Activated naive CD8-positive, alpha-beta T cell treated with anti-CD3 and anti-CD28 coated beads for 36 hours (primary cell): ENCODE data around the gene PGBD4. TPM values are rescaled to one million over a fixed set of nuclear protein-coding genes. Genes with fewer than 3 reads are reported as not detected.

Experiments
- DNase-seq: peaks from one replicate; pipeline ENCODE4 v3.0.0; 2021
- H3K27ac Mint-ChIP-seq: one replicate; pipeline ENCODE4 v1.8.0; 2022; ENCODE audit warnings: mild to moderate bottlenecking, moderate library complexity, mixed read lengths
- H3K27me3 Mint-ChIP-seq: one replicate; pipeline ENCODE4 v1.8.0; 2022; ENCODE audit warnings: mild to moderate bottlenecking, mixed read lengths
- H3K36me3 Mint-ChIP-seq: one replicate; pipeline ENCODE4 v1.8.0; 2021; ENCODE audit warnings: mild to moderate bottlenecking, mixed read lengths
- H3K4me1 Mint-ChIP-seq: one replicate; pipeline ENCODE4 v1.8.0; 2021; ENCODE audit warnings: mixed read lengths
- H3K4me3 Mint-ChIP-seq: one replicate; pipeline ENCODE4 v1.8.0; 2022; ENCODE audit warnings: mild to moderate bottlenecking, moderate library complexity, mixed read lengths
- H3K9me3 Mint-ChIP-seq: one replicate; pipeline ENCODE4 v1.8.0; 2022; ENCODE audit warnings: mixed read lengths
- total RNA-seq, 2 experiments: library from RNA; stranded (reverse); gene quantifications; one replicate each; pipeline ENCODE4 v1.2.3, GENCODE V29; 2021

PGBD4 gene
- 1 to 10 TPM; 2.7 to 2.8 TPM for total RNA-seq

DNA sequence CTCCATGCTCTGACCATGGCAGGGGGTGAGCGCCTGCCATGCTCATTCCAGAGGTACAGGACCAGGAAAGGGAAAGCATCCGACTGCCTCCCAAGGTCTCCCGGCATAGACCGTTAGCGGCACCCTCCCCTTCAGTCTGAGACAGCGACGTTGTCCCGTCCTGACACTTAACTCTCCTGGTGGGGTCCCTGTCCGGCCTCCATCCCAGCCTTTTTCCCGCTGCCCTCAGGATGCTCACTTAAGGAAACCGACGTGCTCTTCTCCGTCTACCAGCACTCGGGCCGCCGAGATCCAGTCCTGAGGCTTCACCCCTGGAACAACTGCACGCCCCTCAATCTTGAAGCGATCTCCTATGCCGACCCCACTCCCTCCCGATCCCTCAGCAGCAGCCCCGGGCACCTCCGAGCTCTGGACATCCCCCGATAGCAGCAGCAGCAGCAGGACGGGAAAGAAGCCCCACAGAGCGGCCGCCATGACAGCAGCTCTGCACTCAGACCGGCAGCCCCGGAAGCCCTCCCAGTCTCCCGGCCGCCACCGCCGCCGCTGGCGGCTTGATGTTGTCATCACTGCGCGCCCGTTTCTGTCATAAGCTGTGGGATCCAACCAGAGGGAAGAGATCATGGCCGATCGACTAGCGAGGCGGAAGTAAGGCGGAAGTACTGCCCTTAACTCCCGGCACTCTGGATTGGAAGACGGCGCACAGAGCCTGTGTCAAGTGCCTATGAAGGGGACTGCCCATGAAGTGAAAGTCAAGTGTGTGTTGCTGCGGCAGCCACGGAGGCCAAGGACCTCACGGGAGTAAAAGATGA, at the start of gene PGBD4, which contains the start of gene EMC7:
PGBD4 (plus strand) TSS at position 718 of the 809 bp plus-strand sequence. CDS start 449 bp downstream, outside the sequence.
EMC7 (minus strand) TSS at position 497 of the 809 bp plus-strand sequence; CDS start at position 474, 23 bp downstream.
- H3K4me3 Mint-ChIP-seq = peak within 1 kb of the TSS; percentile 100
- H3K9me3 Mint-ChIP-seq = peaks cover 16% of the 10 kb centered on the region
- peak within 1 kb of the TSS; percentile 99 for H3K27ac Mint-ChIP-seq
- peaks cover 43% of the 10 kb centered on the region for H3K36me3 Mint-ChIP-seq
- DNase-seq = peak; percentile 98
- peaks cover 27% of the 10 kb centered on the region for H3K4me1 Mint-ChIP-seq
- H3K27me3 Mint-ChIP-seq = no peaks in the 10 kb centered on the region

DNA sequence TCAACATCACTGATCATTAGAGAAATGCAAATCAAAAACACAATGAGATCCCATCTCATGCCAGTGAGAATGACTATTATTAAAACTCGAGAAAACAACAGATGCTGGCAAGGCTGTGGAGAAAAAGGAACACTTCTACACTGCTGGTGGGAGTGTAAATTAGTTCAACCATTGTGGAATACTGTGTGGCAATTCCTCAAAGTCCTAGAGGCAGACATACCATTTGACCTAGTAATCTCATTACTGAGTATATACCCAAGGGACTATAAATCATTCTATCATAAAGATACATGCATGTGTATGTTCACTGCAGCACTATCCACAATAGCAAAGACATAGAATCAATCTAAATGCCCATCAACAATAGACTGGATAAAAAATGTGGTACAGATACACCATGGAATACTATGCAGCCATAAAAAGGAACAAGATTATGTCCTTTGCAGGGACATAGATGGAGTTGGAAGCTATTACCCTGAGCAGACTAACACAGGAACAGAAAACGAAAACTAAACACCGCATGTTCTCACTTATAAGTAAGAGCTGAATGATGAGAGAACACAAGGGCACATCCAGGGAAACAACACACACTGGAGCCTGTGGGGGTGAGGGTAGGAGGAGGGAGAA, 47.7 kb upstream of the PGBD4 start:
- Mint-ChIP-seq H3K4me1 (no peaks in the 10 kb centered on the region), H3K36me3 (peaks cover 21% of the 10 kb centered on the region), H3K9me3 (peaks cover 20% of the 10 kb centered on the region), H3K27ac (no peak overlapping the region), H3K27me3 (no peaks in the 10 kb centered on the region), H3K4me3 (no peak overlapping the region)
- no peak for DNase-seq

DNA sequence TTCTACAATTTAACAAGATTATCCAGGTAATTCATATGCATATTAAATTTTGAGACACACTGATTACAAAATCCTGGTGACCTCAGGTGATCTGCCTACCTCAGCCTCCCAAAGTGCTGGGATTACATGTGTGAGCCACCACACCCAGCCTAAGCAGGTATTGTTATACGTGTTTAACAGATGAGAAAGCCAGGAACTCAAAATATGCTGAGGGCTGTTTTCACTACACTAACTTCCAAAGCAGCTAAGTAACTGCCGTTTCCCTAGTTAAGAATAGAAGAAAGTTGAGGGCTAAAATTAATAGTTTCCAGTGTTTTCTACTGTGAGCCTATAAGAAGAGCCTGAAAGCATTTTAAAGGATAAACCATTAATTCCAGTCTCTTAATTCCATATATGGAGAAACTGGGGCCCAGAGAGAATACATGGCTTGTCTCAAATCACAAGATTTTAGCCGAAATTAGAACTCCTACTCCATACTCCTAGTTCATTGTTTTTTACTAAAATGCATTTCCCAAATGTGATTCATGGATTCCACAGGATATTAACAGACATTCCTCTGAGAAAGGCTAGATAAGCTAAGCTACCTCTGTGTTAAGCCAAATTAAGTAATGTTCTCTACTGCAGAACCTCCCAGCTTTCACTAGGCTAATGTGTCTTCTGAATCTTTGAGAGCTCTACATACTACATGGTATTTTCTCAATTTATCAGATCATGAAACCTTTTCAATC, 45.9 kb upstream of the PGBD4 start:
- H3K9me3 Mint-ChIP-seq = peaks cover 7% of the 10 kb centered on the region
- peaks cover 7% of the 10 kb centered on the region for H3K36me3 Mint-ChIP-seq
- H3K27me3 Mint-ChIP-seq = no peaks in the 10 kb centered on the region
- no peak overlapping the region for H3K4me3 Mint-ChIP-seq
- no peaks in the 10 kb centered on the region for H3K4me1 Mint-ChIP-seq
- H3K27ac Mint-ChIP-seq = no peak overlapping the region
- no peak for DNase-seq

DNA sequence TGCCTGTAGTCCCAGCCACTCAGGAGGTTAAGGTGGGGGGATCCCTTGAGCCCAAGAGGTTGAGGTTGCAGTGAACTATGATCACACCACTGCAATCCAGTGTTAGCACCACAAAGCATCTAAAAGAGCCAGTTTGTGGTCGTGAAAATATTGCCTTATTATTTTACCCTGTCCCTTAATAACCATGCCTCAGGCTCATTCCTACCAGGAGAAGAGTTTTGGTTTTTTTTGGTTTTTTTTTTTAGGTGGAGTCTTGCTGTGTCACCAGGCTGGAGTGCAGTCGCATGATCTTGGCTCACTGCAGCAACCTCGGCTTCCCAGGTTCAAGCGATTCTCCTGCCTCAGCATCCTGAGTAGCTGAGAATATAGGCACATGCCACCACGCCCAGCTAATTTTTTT, 45.0 kb upstream of the PGBD4 start:
- no peak overlapping the region for H3K27ac Mint-ChIP-seq
- no peak for DNase-seq
- no peaks in the 10 kb centered on the region for H3K36me3 Mint-ChIP-seq
- H3K27me3 Mint-ChIP-seq = no peaks in the 10 kb centered on the region
- no peaks in the 10 kb centered on the region for H3K9me3 Mint-ChIP-seq
- no peak overlapping the region for H3K4me3 Mint-ChIP-seq
- H3K4me1 Mint-ChIP-seq = peaks cover 2% of the 10 kb centered on the region

DNA sequence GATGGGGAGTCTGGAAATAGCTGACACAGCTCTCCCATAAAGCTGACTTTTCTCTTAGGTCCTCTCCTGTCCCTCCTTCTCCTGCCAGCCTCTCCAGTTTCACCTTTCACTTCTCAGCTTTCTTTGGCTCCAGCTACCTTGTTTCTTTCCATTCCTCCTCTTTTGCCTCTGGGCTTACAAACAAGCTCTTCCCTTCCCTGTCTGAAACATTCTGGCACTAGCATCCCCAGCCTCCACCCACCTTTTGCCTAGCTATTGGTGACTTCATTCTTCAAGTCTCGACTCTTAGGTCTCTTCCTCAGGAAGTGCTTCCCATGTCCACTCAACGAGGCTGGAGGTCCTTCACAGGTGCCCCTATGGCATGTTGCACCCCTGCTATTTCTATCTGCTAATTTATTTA, 42.4 kb upstream of the PGBD4 start:
- no peak for DNase-seq
- no peak overlapping the region for H3K27ac Mint-ChIP-seq
- peaks cover 2% of the 10 kb centered on the region for H3K4me1 Mint-ChIP-seq
- H3K9me3 Mint-ChIP-seq = no peaks in the 10 kb centered on the region
- no peaks in the 10 kb centered on the region for H3K36me3 Mint-ChIP-seq
- no peak overlapping the region for H3K4me3 Mint-ChIP-seq
- no peaks in the 10 kb centered on the region for H3K27me3 Mint-ChIP-seq

DNA sequence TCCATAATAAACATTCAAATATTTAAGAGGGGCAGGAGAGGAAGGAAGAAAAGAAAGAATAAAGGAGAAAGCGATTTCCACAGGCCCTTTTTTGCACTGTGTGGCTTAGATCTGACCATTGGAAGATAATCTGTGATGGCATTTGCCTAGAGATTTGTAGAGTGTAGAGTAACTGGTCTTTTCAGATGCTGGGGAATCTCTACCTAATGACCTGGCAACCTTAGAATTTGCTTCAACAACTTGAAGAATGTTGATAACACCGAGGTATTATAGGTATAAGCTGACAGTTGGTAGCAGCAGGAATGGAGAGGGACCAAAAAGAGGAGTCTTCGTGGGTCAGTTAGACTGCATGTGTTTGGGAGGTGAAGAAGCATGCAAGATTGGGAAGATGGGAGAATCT, 41.9 kb upstream of the PGBD4 start:
- H3K4me1 Mint-ChIP-seq = peaks cover 2% of the 10 kb centered on the region
- H3K27ac Mint-ChIP-seq = no peak overlapping the region

DNA sequence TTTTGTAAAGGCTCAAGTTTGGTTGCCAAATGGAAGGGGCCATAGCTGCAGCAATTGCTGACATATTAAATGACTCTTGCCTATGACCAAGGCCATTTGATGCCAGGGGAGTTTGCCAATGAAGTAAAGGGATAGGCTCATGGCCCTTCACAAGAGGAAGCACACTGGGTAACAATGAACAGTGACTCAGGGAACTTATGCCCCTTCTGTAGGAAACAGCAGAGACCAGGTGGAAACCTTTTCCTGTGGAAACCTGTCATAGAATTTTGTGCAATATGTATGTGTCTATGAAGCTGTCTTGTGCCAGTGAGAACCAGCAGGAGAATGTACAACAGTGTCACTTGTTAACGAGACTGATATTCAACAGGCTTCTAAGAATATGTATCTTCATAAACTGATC, 37.4 kb upstream of the PGBD4 start:
- H3K4me1 Mint-ChIP-seq = peaks cover 2% of the 10 kb centered on the region
- no peak overlapping the region for H3K27ac Mint-ChIP-seq
- H3K27me3 Mint-ChIP-seq = no peaks in the 10 kb centered on the region
- H3K9me3 Mint-ChIP-seq = no peaks in the 10 kb centered on the region
- no peaks in the 10 kb centered on the region for H3K36me3 Mint-ChIP-seq
- DNase-seq = no peak
- no peak overlapping the region for H3K4me3 Mint-ChIP-seq

More for the DNA sequence above, 41.9 kb upstream of the PGBD4 start:
- no peak for DNase-seq
- H3K27me3 Mint-ChIP-seq = no peaks in the 10 kb centered on the region
- H3K9me3 Mint-ChIP-seq = no peaks in the 10 kb centered on the region
- no peaks in the 10 kb centered on the region for H3K36me3 Mint-ChIP-seq
- no peak overlapping the region for H3K4me3 Mint-ChIP-seq

DNA sequence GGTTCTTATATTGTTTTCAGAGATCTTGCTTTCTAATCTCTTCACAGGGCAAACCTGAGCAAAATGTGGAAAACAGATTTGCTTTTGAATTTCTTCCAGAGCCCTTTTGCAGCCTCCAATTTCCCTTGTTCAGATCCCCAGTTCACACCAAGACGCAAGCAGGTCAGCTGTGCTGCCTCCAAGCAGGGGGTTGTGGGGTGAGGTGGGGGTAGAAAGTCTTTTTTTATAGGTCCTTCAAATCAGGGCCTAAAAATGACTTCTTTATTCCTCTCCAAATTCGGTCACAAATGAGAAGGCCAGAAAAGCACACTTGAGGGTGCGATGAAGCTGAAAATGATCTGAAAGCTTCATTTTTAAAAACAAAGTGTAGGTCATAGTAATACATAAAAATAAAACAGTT, 36.6 kb upstream of the PGBD4 start:
- Mint-ChIP-seq H3K4me1 (peaks cover 2% of the 10 kb centered on the region), H3K27ac (no peak overlapping the region)
- no peak for DNase-seq

DNA sequence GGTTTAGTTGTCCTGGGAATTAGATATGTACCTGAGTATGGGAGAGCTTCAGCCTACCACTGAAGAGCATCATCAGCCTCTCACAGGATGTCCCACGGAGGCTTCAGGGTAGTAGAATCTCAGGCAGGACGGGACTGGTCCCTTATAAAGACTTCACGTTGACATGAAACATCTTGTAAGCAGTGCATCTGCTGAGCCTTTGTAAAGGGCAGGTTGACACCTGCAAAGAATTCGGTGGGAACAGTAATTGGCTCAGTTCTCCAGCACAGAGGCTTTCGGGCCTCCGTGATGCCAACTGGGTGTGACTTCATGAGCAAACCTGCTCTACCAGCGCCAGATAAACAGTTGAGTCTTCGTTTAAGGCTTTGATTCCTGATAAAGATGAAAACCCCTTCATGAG, 35.9 kb upstream of the PGBD4 start:
- no peak for DNase-seq
- Mint-ChIP-seq H3K4me3 (no peak overlapping the region), H3K4me1 (peaks cover 2% of the 10 kb centered on the region), H3K36me3 (no peaks in the 10 kb centered on the region), H3K9me3 (no peaks in the 10 kb centered on the region), H3K27ac (no peak overlapping the region), H3K27me3 (no peaks in the 10 kb centered on the region)

More for the DNA sequence above, 36.6 kb upstream of the PGBD4 start:
- no peaks in the 10 kb centered on the region for H3K36me3 Mint-ChIP-seq
- no peaks in the 10 kb centered on the region for H3K9me3 Mint-ChIP-seq
- H3K4me3 Mint-ChIP-seq = no peak overlapping the region
- H3K27me3 Mint-ChIP-seq = no peaks in the 10 kb centered on the region

DNA sequence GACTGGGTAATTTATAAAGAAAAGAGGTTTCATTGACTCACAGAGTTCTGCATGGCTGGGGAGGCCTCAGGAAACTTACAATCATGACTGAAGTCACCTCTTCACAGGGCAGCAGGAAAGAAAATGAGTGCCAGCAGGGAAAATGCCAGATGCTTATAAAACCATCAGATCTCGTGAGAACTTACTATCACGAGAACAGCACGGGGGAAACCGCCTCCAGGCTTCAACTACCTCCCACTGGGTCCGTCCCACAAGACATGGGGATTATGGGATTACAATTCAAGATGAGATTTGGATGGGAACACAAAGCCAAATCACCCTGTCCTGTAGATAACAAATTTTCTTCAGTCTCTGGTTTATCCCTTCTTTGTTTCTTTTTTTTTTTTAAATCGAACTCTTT, 31.9 kb upstream of the PGBD4 start:
- Mint-ChIP-seq H3K9me3 (no peaks in the 10 kb centered on the region), H3K27ac (no peak overlapping the region), H3K27me3 (no peaks in the 10 kb centered on the region), H3K36me3 (no peaks in the 10 kb centered on the region), H3K4me3 (no peak overlapping the region), H3K4me1 (no peaks in the 10 kb centered on the region)
- no peak for DNase-seq

DNA sequence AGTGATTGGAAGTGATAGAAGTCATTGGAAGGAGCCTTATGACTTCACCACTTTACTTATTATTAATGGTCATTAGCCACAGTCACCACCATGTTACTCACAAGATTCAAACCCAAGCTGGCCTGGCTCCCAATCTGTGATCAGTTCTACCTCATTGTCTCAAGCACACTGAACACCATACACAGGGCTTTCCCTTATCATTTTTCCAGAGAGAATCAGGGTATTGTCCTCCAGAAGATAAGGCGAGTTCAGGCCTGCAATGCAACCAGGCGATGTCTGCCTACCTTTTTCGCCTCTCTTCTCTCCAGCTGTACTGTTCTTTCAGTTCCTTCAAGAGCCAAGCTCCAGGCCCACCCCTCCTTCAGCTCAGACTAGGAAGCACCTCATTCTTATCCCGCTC, 25.1 kb upstream of the PGBD4 start:
- no peak for DNase-seq
- Mint-ChIP-seq H3K27ac (no peak overlapping the region), H3K36me3 (no peaks in the 10 kb centered on the region), H3K4me3 (no peak overlapping the region), H3K9me3 (no peaks in the 10 kb centered on the region), H3K4me1 (no peaks in the 10 kb centered on the region), H3K27me3 (no peaks in the 10 kb centered on the region)

DNA sequence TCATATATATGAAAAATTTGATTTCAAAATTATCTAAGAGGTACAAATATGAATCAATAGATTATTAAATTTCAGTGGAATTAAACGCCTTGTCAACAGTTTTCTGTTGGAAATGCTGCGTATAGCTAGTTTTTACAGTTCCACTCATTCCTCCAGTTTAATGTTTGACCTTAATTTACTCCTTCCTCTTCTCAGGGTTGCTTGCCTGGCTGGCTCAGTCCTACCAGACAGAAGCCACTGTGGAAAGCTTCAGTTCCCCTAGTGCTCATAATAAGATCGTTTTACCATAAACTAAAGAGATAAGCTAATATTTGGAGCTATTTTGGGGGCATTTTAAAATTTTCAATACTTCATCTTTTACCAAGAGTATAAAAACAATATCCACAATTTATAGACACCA, 23.0 kb upstream of the PGBD4 start:
- no peaks in the 10 kb centered on the region for H3K27me3 Mint-ChIP-seq
- no peaks in the 10 kb centered on the region for H3K9me3 Mint-ChIP-seq
- peaks cover 5% of the 10 kb centered on the region for H3K36me3 Mint-ChIP-seq

DNA sequence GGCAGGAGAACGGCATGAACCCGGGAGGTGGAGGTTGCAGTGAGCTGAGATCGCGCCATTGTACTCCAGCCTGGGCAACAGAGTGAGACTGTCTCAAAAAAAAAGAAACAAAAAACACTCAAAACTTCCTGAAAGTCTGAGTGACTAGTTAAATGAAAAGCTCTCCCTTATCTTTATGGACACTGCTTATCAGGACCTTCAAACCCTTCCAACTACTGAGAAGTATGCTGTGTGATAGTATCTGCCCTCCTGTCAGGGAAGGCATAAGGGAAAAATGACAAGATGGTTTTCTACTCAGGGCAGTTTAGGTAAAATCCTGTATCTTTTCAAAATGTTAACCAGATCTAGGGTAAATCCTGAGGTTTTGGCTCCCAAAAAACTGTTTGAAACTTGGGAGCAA, 22.0 kb upstream of the PGBD4 start:
- no peak for DNase-seq
- H3K27me3 Mint-ChIP-seq = no peaks in the 10 kb centered on the region
- H3K4me1 Mint-ChIP-seq = no peaks in the 10 kb centered on the region
- H3K27ac Mint-ChIP-seq = no peak overlapping the region
- H3K4me3 Mint-ChIP-seq = no peak overlapping the region
- H3K36me3 Mint-ChIP-seq = peaks cover 5% of the 10 kb centered on the region
- no peaks in the 10 kb centered on the region for H3K9me3 Mint-ChIP-seq

More for the DNA sequence above, 23.0 kb upstream of the PGBD4 start:
- H3K4me3 Mint-ChIP-seq = no peak overlapping the region
- no peak overlapping the region for H3K27ac Mint-ChIP-seq
- DNase-seq = no peak
- no peaks in the 10 kb centered on the region for H3K4me1 Mint-ChIP-seq

DNA sequence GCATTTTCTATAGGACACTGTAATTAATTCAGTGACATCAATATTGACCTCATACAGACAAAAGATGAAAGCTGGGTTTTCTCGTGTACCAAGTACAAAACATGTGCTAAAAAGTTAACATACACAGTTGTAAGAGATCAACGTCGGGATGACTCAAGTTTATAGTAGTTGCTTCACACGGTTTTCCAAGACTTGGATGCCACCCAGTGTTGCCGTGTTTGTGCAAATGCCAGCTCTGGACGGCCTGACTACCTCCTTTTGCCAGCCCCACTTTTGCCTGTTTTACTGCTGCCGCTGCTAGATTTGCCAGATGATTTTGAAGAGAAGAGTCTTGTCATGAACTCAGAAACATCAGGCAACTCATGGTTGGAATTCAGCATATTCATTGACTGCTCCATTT, 17.8 kb upstream of the PGBD4 start:
- Mint-ChIP-seq H3K36me3 (peaks cover 11% of the 10 kb centered on the region), H3K27ac (no peak overlapping the region), H3K9me3 (no peaks in the 10 kb centered on the region), H3K4me3 (no peak overlapping the region), H3K4me1 (no peaks in the 10 kb centered on the region), H3K27me3 (no peaks in the 10 kb centered on the region)
- no peak for DNase-seq

DNA sequence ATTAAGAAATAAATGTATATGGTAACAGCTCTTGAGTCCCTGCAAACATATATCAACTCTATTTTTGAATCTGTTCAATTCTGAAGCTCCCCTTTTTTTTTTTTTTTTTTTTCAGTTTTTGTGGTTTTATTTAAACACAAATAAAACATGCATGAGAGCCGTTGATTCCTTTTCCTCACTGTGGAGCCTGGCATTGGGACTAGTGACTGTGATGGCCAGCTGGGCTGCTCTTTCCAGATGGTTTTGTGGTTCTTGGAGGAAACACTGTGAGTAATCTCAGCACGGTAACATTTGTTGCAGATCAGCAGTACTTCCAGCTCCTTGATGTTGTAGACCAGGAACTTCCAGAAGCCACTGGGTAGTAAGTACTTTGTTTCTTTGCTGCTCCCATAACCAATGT, 16.1 kb upstream of the PGBD4 start:
- H3K9me3 Mint-ChIP-seq = no peaks in the 10 kb centered on the region
- peaks cover 11% of the 10 kb centered on the region for H3K36me3 Mint-ChIP-seq
- H3K27me3 Mint-ChIP-seq = no peaks in the 10 kb centered on the region
- no peaks in the 10 kb centered on the region for H3K4me1 Mint-ChIP-seq
- no peak overlapping the region for H3K27ac Mint-ChIP-seq
- no peak for DNase-seq
- no peak overlapping the region for H3K4me3 Mint-ChIP-seq
